Liver (tissue), 9 donors: ENCODE results near the gene ZNF365. TPM values are rescaled to one million over a fixed set of nuclear protein-coding genes. Genes with fewer than 3 reads are reported as not detected.
"Not testable (repeated sequence)": the region's sequence is repeated elsewhere in the genome, so short reads cannot be mapped to it uniquely, and the experiment has no call there.

Experiments
- DNase-seq: peaks from one replicate; pipeline ENCODE4 v3.0.0-alpha.2; 2017; ENCODE audit warnings: low spot score
- H3K27ac ChIP-seq, 2 donors: one replicate each; pipeline ENCODE4 v1.7.0; 2013; ENCODE audit warnings: inconsistent platforms in 2 of 2, low read length in 2 of 2, control low read depth in 1 of 2, low read depth in 1 of 2, mild to moderate bottlenecking in 1 of 2
- H3K27me3 ChIP-seq, 4 donors: one replicate each; pipeline versions ENCODE4 v1.6.1 to v1.7.0; 2013; ENCODE audit warnings: low read length in 3 of 4, inconsistent platforms in 1 of 4, mild to moderate bottlenecking in 1 of 4, moderate library complexity in 1 of 4; ENCODE audit not compliant: control insufficient read depth in 4 of 4, insufficient read depth in 4 of 4
- H3K36me3 ChIP-seq, 4 donors: one replicate each; pipeline versions ENCODE4 v1.6.1 to v1.7.0; 2013; ENCODE audit warnings: low read length in 3 of 4, mild to moderate bottlenecking in 3 of 4, low read depth in 1 of 4, moderate library complexity in 1 of 4; ENCODE audit not compliant: control insufficient read depth in 4 of 4, insufficient read depth in 3 of 4
- H3K4me1 ChIP-seq, 4 donors: one replicate each; pipeline versions ENCODE4 v1.6.1 to v1.7.0; 2013; ENCODE audit warnings: low read length in 3 of 4, mild to moderate bottlenecking in 3 of 4, moderate library complexity in 1 of 4; ENCODE audit not compliant: control insufficient read depth in 4 of 4, insufficient read depth in 4 of 4
- H3K4me3 ChIP-seq, 3 donors: one replicate each; pipeline versions ENCODE4 v1.6.1 to v1.7.0; 2013; ENCODE audit warnings: low read length in 3 of 3, control low read depth in 1 of 3, low read depth in 1 of 3, mild to moderate bottlenecking in 1 of 3
- H3K9ac ChIP-seq, 2 donors: one replicate each; pipeline ENCODE4 v1.7.0; 2013; ENCODE audit warnings: low read length in 2 of 2, mild to moderate bottlenecking in 2 of 2, moderate library complexity in 2 of 2, control low read depth in 1 of 2, low read depth in 1 of 2
- H3K9me3 ChIP-seq, 4 donors: one replicate each; pipeline versions ENCODE4 v1.6.1 to v1.7.0; 2013; ENCODE audit warnings: low read length in 3 of 4; ENCODE audit not compliant: control insufficient read depth in 4 of 4
- CTCF ChIP-seq: fragments of 150-350 bp; IDR thresholded peaks from 2 replicates; pipeline ENCODE4 v1.5.1; 2017; ENCODE audit warnings: improper control_type of control experiment, low read depth, low read length; ENCODE audit not compliant: missing input control
- EGR1 ChIP-seq, 2 donors: IDR thresholded peaks; 2 replicates each; pipeline ENCODE4 v1.6.1; 2016 to 2018; ENCODE audit warnings: antibody characterized with exemption in 2 of 2, low read depth in 2 of 2
- FOXA1 ChIP-seq: IDR thresholded peaks from 2 replicates; pipeline ENCODE4 v1.6.1; 2016; ENCODE audit warnings: antibody characterized with exemption
- FOXA2 ChIP-seq: IDR thresholded peaks from 2 replicates; pipeline ENCODE4 v1.6.1; 2016; ENCODE audit warnings: antibody characterized with exemption
- GABPA ChIP-seq, 2 donors: IDR thresholded peaks in 1 of 2; conservative IDR thresholded peaks in 1 of 2; 2 replicates each; pipeline ENCODE4 v1.6.1; 2016; ENCODE audit warnings: antibody characterized with exemption in 2 of 2, mild to moderate bottlenecking in 1 of 2, moderate library complexity in 1 of 2
- HNF4A ChIP-seq, 2 donors: conservative IDR thresholded peaks; 2 replicates each; pipeline ENCODE4 v1.6.1; 2016; ENCODE audit warnings: antibody characterized with exemption in 2 of 2, mild to moderate bottlenecking in 2 of 2
- HNF4G ChIP-seq: IDR thresholded peaks from 2 replicates; pipeline ENCODE4 v1.6.1; 2016; ENCODE audit warnings: antibody characterized with exemption
- JUND ChIP-seq, 2 donors: IDR thresholded peaks; 2 replicates each; pipeline ENCODE4 v1.6.1; 2016; ENCODE audit warnings: antibody characterized with exemption in 2 of 2
- MAX ChIP-seq: IDR thresholded peaks from 2 replicates; pipeline ENCODE4 v1.6.1; 2016; ENCODE audit warnings: antibody characterized with exemption
- NR2F2 ChIP-seq: IDR thresholded peaks from 2 replicates; pipeline ENCODE4 v1.6.1; 2016; ENCODE audit warnings: antibody characterized with exemption
- RAD21 ChIP-seq, 2 donors: IDR thresholded peaks; 2 replicates each; pipeline ENCODE4 v1.6.1; 2016; ENCODE audit warnings: antibody characterized with exemption in 2 of 2, mild to moderate bottlenecking in 2 of 2
- RXRA ChIP-seq, 2 donors: IDR thresholded peaks; 2 replicates each; pipeline ENCODE4 v1.6.1; 2017 to 2018; ENCODE audit warnings: antibody characterized with exemption in 2 of 2, mild to moderate bottlenecking in 1 of 2
- SP1 ChIP-seq: IDR thresholded peaks from 2 replicates; pipeline ENCODE4 v1.6.1; 2018; ENCODE audit warnings: antibody characterized with exemption, mild to moderate bottlenecking
- TAF1 ChIP-seq: conservative IDR thresholded peaks from 2 replicates; pipeline ENCODE4 v1.6.1; 2016; ENCODE audit warnings: antibody characterized with exemption, mild to moderate bottlenecking
- YY1 ChIP-seq: IDR thresholded peaks from 2 replicates; pipeline ENCODE4 v1.6.1; 2016; ENCODE audit warnings: antibody characterized with exemption, mild to moderate bottlenecking
- WGBS: extraction: QIAGEN DNeasy Blood & Tissue Kit; methylation state at CpG from one replicate; pipeline ENCODE4 v1.1.7; 2013; 5-methylcytosine and 5-hydroxymethylcytosine counted together
- polyA plus RNA-seq, 2 donors: library from polyadenylated mRNA; stranded (reverse) in 1 of 2; unstranded in 1 of 2; fragments of 200-250 nt in 1 of 2; fragments of >200 nt in 1 of 2; fragmentation: Nextera tagmentation in 1 of 2; extraction: Ambion mirVana in 1 of 2; gene quantifications; one replicate each; pipeline versions ENCODE4 v1.2.1 to v1.2.3, GENCODE V29; 2013 to 2015
- total RNA-seq, 2 donors: library from RNA; depleted of rRNA; stranded (reverse); fragments of >200 nt; gene quantifications; one replicate each; pipeline ENCODE4 v1.2.3, GENCODE V29; 2014
- TF ChIP-seq, protein P1 (sequence below): IDR thresholded peaks from 2 replicates; pipeline ENCODE4 v1.6.1; 2016; ENCODE audit warnings: antibody characterized with exemption, mild to moderate bottlenecking
- TF ChIP-seq, protein P2 (sequence below): IDR thresholded peaks from 2 replicates; pipeline ENCODE4 v1.6.1; 2016; ENCODE audit warnings: antibody characterized with exemption
- TF ChIP-seq, protein P3 (sequence below): IDR thresholded peaks from 2 replicates; pipeline ENCODE4 v1.6.1; 2016; ENCODE audit warnings: antibody characterized with exemption
- donor health status: healthy.
- donor health status: healthy.
- donor health status: healthy.
- donor health status: healthy.
- donor health status: healthy.

The ZNF365 gene
- total and polyA plus RNA-seq, 4 donors = under 0.01 TPM; not detected in 3

DNA sequence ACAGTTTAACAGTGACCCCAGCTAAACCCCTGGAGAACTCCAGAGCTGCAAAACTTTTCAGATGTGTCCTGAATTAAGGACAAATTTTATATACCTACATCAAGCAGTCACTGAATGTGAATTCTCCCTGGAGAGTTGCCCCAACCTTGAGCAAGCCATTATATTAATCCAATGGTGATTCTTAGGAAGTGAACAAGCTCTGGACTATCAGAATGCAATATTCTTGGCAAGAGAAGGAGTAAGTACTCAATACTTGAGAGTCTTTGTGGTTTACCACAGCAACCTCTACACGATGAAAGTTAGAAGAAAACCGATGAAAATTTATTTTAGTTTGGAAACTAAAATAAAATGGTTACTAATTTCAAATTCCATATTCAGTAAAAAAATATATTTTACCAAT lies 19.3 kb upstream of the ZNF365 start:
- Histone ChIP-seq H3K4me3 (no peak overlapping the region), H3K9ac (no peak overlapping the region), H3K27ac (no peak overlapping the region), H3K9me3 (no peaks in the 10 kb centered on the region), H3K27me3 (no peaks in the 10 kb centered on the region), H3K4me1 (no peaks in the 10 kb centered on the region), H3K36me3 (no peaks in the 10 kb centered on the region)
- TF ChIP-seq, protein P1, sequence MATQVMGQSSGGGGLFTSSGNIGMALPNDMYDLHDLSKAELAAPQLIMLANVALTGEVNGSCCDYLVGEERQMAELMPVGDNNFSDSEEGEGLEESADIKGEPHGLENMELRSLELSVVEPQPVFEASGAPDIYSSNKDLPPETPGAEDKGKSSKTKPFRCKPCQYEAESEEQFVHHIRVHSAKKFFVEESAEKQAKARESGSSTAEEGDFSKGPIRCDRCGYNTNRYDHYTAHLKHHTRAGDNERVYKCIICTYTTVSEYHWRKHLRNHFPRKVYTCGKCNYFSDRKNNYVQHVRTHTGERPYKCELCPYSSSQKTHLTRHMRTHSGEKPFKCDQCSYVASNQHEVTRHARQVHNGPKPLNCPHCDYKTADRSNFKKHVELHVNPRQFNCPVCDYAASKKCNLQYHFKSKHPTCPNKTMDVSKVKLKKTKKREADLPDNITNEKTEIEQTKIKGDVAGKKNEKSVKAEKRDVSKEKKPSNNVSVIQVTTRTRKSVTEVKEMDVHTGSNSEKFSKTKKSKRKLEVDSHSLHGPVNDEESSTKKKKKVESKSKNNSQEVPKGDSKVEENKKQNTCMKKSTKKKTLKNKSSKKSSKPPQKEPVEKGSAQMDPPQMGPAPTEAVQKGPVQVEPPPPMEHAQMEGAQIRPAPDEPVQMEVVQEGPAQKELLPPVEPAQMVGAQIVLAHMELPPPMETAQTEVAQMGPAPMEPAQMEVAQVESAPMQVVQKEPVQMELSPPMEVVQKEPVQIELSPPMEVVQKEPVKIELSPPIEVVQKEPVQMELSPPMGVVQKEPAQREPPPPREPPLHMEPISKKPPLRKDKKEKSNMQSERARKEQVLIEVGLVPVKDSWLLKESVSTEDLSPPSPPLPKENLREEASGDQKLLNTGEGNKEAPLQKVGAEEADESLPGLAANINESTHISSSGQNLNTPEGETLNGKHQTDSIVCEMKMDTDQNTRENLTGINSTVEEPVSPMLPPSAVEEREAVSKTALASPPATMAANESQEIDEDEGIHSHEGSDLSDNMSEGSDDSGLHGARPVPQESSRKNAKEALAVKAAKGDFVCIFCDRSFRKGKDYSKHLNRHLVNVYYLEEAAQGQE = no peak
- TF ChIP-seq RAD21 (IDR thresholded peaks at IDR 0.05) (no peak), RXRA (IDR thresholded peaks at IDR 0.05) (no peak), YY1 (no peak), NR2F2 (no peak)
- 76% methylated on average over 2 of the region's 2 CpGs for WGBS
- no peak for DNase-seq

- H3K4me1 ChIP-seq = no peaks in the 10 kb centered on the region
- H3K36me3 ChIP-seq = no peaks in the 10 kb centered on the region
- H3K27me3 ChIP-seq = no peaks in the 10 kb centered on the region
- no peak overlapping the region for H3K27ac ChIP-seq
- H3K9ac ChIP-seq = no peak overlapping the region
- 95% methylated on average over 2 of the region's 2 CpGs for WGBS
- no peaks in the 10 kb centered on the region for H3K9me3 ChIP-seq
- TF ChIP-seq HNF4A (conservative IDR thresholded peaks at IDR 0.05) (no peak), NR2F2 (no peak), HNF4G (no peak), EGR1 (IDR thresholded peaks at IDR 0.05; ENCODE audit: low read depth in 2 of 2) (no peak), YY1 (no peak), RAD21 (IDR thresholded peaks at IDR 0.05) (no peak), FOXA1 (no peak), RXRA (IDR thresholded peaks at IDR 0.05) (no peak), JUND (IDR thresholded peaks at IDR 0.05) (no peak), MAX (no peak), TAF1 (no peak), GABPA (IDR thresholded peaks at IDR 0.05 in 1 of 2, conservative IDR thresholded peaks at IDR 0.05 in 1 of 2) (no peak), SP1 (no peak), CTCF (no peak), FOXA2 (no peak)
- TF ChIP-seq, protein P2, sequence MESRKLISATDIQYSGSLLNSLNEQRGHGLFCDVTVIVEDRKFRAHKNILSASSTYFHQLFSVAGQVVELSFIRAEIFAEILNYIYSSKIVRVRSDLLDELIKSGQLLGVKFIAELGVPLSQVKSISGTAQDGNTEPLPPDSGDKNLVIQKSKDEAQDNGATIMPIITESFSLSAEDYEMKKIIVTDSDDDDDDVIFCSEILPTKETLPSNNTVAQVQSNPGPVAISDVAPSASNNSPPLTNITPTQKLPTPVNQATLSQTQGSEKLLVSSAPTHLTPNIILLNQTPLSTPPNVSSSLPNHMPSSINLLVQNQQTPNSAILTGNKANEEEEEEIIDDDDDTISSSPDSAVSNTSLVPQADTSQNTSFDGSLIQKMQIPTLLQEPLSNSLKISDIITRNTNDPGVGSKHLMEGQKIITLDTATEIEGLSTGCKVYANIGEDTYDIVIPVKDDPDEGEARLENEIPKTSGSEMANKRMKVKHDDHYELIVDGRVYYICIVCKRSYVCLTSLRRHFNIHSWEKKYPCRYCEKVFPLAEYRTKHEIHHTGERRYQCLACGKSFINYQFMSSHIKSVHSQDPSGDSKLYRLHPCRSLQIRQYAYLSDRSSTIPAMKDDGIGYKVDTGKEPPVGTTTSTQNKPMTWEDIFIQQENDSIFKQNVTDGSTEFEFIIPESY = no peak
- TF ChIP-seq, protein P1 = no peak
- TF ChIP-seq, protein P3, sequence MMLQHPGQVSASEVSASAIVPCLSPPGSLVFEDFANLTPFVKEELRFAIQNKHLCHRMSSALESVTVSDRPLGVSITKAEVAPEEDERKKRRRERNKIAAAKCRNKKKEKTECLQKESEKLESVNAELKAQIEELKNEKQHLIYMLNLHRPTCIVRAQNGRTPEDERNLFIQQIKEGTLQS = no peak
- DNase-seq = no peak
- no peak overlapping the region for H3K4me3 ChIP-seq
Measured at GRCh38 chr10:62356447-62356846, 17.7 kb upstream of the ZNF365 start.

- H3K27me3 ChIP-seq, DNase-seq, H3K36me3 ChIP-seq, H3K4me3 ChIP-seq, H3K27ac ChIP-seq, H3K9me3 ChIP-seq, H3K4me1 ChIP-seq, H3K9ac ChIP-seq: not testable (repeated sequence)
- 70% methylated on average over 2 of the region's 2 CpGs for WGBS
Measured at GRCh38 chr10:62358151-62358550, 16.0 kb upstream of the ZNF365 start.
